ENCODE data around the gene HS1BP3.

DNA sequence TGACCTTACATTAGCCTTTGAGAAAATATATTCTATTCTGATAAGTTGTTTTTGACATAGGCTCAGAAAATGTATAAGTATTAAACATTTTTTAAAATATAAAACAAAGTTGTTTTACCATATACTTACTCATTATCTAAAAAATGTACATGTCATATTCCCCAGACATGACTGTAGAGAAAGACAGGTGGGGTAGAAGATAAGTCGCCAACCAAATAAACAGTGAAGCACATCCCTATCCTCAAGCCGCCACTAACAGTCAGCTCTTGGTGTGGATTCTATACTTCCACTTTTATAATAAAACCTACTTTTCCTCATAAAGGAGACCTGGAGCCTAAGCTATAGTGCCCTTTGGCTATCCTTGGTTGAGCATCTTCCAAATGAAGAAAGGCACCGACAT, 42.4 kb upstream of the HS1BP3 start:
- TF ChIP-seq, protein P1, sequence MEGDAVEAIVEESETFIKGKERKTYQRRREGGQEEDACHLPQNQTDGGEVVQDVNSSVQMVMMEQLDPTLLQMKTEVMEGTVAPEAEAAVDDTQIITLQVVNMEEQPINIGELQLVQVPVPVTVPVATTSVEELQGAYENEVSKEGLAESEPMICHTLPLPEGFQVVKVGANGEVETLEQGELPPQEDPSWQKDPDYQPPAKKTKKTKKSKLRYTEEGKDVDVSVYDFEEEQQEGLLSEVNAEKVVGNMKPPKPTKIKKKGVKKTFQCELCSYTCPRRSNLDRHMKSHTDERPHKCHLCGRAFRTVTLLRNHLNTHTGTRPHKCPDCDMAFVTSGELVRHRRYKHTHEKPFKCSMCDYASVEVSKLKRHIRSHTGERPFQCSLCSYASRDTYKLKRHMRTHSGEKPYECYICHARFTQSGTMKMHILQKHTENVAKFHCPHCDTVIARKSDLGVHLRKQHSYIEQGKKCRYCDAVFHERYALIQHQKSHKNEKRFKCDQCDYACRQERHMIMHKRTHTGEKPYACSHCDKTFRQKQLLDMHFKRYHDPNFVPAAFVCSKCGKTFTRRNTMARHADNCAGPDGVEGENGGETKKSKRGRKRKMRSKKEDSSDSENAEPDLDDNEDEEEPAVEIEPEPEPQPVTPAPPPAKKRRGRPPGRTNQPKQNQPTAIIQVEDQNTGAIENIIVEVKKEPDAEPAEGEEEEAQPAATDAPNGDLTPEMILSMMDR (IDR thresholded peaks at IDR 0.05): no peak
- TF ChIP-seq EZH2 (IDR thresholded peaks at IDR 0.05): no peak

All from neural progenitor cell (in vitro differentiated cells).